Stomach (tissue), 4 donors: ENCODE data around the gene SEC24A.

Experiments used
- CTCF ChIP-seq, 7 experiments: fragments of 450-650 bp in 4 of 7; fragments of 200-600 bp in 3 of 7; sonication (generic) in 3 of 7; IDR thresholded peaks; one replicate each; pipeline ENCODE4 v1.5.1; 2016 to 2019; ENCODE audit warnings: antibody characterized with exemption in 7 of 7, control low read depth in 2 of 7, mild to moderate bottlenecking in 1 of 7
- EP300 ChIP-seq: sonication (generic); formaldehyde crosslinking; IDR thresholded peaks from one replicate; pipeline ENCODE4 v1.6.1; 2017; ENCODE audit warnings: antibody characterized with exemption
- POLR2A ChIP-seq, 4 donors: fragments of 450-650 bp; IDR thresholded peaks; one replicate each; pipeline ENCODE4 v1.6.1; 2016; ENCODE audit warnings: antibody characterized with exemption in 4 of 4, control low read depth in 2 of 4, mild to moderate bottlenecking in 1 of 4, moderate library complexity in 1 of 4

- TF ChIP-seq POLR2A (IDR thresholded peaks at IDR 0.05): no peak
- no peak for TF ChIP-seq CTCF (IDR thresholded peaks at IDR 0.05)
- TF ChIP-seq EP300: no peak
These were observed 44.1 kb downstream of the SEC24A start for GRCh38 chr5:134692722-134693121.
